IMR-90 (cell line): ENCODE results near the gene PLPP6. TPM values are rescaled to one million over a fixed set of nuclear protein-coding genes. Genes with fewer than 3 reads are reported as not detected.
A peak's percentile ranks its signal among the peaks of the same experiment; 100 is the strongest.

ENCODE experiments used
- ATAC-seq: fragments of 200-7000 bp; cut with Tn5 transposase; 2 replicates; pipeline ENCODE4 v1.9.1; 2020; ENCODE audit warnings: low read depth, mild to moderate bottlenecking, moderate library complexity
- BruUV-seq: library from RNA; stranded (reverse); fragments of 400-500 nt; replicated peaks from 2 replicates; lab custom pipeline; 2021; lab: Mats Ljungman, UMichigan
- CTCF ChIA-PET: fragments of 300-600 bp; formaldehyde crosslinking; extraction: SDS; loops from one replicate; lab custom pipeline; 2021; ENCODE audit warnings: antibody characterized with exemption; lab: Yijun Ruan, JAX
- POLR2A ChIA-PET: fragments of 300-600 bp; sonication (Branson Sonifier 250); formaldehyde crosslinking; loops from one replicate; lab custom pipeline; 2022; ENCODE audit warnings: antibody characterized with exemption; ENCODE audit not compliant: unreplicated experiment; lab: Charles Lee
- DNase-seq: peaks from one replicate; pipeline ENCODE4 v3.0.0; 2013
- H2AFZ ChIP-seq: replicated peaks from 2 replicates; pipeline ENCODE3; 2013; ENCODE audit warnings: low read length, mild to moderate bottlenecking; ENCODE audit not compliant: poor library complexity
- H2AK5ac ChIP-seq: 2 replicates; pipeline ENCODE4 v1.6.1; 2013; ENCODE audit warnings: low read depth, low read length, inconsistent platforms
- H2AK9ac ChIP-seq: replicated peaks from 2 replicates; pipeline ENCODE3; 2013; ENCODE audit warnings: mild to moderate bottlenecking, low read depth, low read length, moderate library complexity; ENCODE audit not compliant: poor library complexity
- H2BK120ac ChIP-seq: 2 replicates; pipeline ENCODE4 v1.6.1; 2013; ENCODE audit warnings: low read depth, low read length, inconsistent platforms
- H2BK15ac ChIP-seq: 3 replicates; pipeline ENCODE4 v1.6.1; 2013; ENCODE audit warnings: low read depth, low read length, inconsistent platforms
- H2BK20ac ChIP-seq: 2 replicates; pipeline ENCODE4 v1.6.1; 2013; ENCODE audit warnings: low read depth, mild to moderate bottlenecking, inconsistent platforms, low read length, moderate library complexity
- H2BK5ac ChIP-seq: 2 replicates; pipeline ENCODE4 v1.6.1; 2013; ENCODE audit warnings: mild to moderate bottlenecking, low read depth, low read length, inconsistent platforms; ENCODE audit not compliant: poor library complexity, severe bottlenecking
- H3K14ac ChIP-seq: replicated peaks from 2 replicates; pipeline ENCODE4 v1.6.1; 2013; ENCODE audit warnings: low read depth, low read length, inconsistent platforms
- H3K18ac ChIP-seq: 2 replicates; pipeline ENCODE4 v1.6.1; 2013; ENCODE audit warnings: low read depth, low read length, control low read depth
- H3K23ac ChIP-seq: 2 replicates; pipeline ENCODE4 v1.6.1; 2013; ENCODE audit warnings: low read depth, low read length, inconsistent platforms
- H3K27ac ChIP-seq: 2 replicates; pipeline ENCODE4 v1.5.1; 2013; ENCODE audit warnings: mild to moderate bottlenecking, control low read depth, low read length; ENCODE audit not compliant: insufficient read depth
- H3K27me3 ChIP-seq: 2 replicates; pipeline ENCODE4 v1.6.1; 2013; ENCODE audit warnings: low read length; ENCODE audit not compliant: control insufficient read depth, insufficient read depth
- H3K36me3 ChIP-seq: 2 replicates; pipeline ENCODE4 v1.6.1; 2013; ENCODE audit warnings: low read length, mixed read lengths; ENCODE audit not compliant: control insufficient read depth, insufficient read depth
- H3K4ac ChIP-seq: 2 replicates; pipeline ENCODE4 v1.6.1; 2013; ENCODE audit warnings: low read depth, low read length, inconsistent platforms
- H3K4me1 ChIP-seq: 2 replicates; pipeline ENCODE4 v1.6.1; 2013; ENCODE audit warnings: low read length, mixed read lengths; ENCODE audit not compliant: control insufficient read depth, insufficient read depth
- H3K4me2 ChIP-seq: 2 replicates; pipeline ENCODE4 v1.6.1; 2013; ENCODE audit warnings: low read depth, mild to moderate bottlenecking, control low read depth, low read length, moderate library complexity
- H3K4me3 ChIP-seq: 2 replicates; pipeline ENCODE4 v1.5.1; 2013; ENCODE audit warnings: low read depth, mild to moderate bottlenecking, control low read depth, low read length, moderate library complexity; ENCODE audit not compliant: insufficient read depth
- H3K56ac ChIP-seq: 2 replicates; pipeline ENCODE4 v1.6.1; 2013; ENCODE audit warnings: low read length, inconsistent platforms; ENCODE audit not compliant: insufficient read depth; ENCODE audit errors: extremely low read depth
- H3K79me1 ChIP-seq, 2 experiments: 2 replicates each; pipeline ENCODE4 v1.6.1; 2013; ENCODE audit warnings: low read length in 2 of 2, inconsistent platforms in 1 of 2, low read depth in 1 of 2
- H3K9ac ChIP-seq: 2 replicates; pipeline ENCODE4 v1.6.1; 2013; ENCODE audit warnings: low read depth, low read length, control low read depth
- H3K9me1 ChIP-seq: 2 replicates; pipeline ENCODE4 v1.6.1; 2013; ENCODE audit warnings: low read length, inconsistent platforms; ENCODE audit not compliant: insufficient read depth
- H3K9me3 ChIP-seq: 2 replicates; pipeline ENCODE4 v1.6.1; 2013; ENCODE audit warnings: low read length; ENCODE audit not compliant: control insufficient read depth, insufficient read depth
- H4K20me1 ChIP-seq: 2 replicates; pipeline ENCODE4 v1.6.1; 2013; ENCODE audit warnings: low read length, inconsistent platforms; ENCODE audit not compliant: insufficient read depth
- H4K5ac ChIP-seq: 2 replicates; pipeline ENCODE4 v1.6.1; 2013; ENCODE audit warnings: mild to moderate bottlenecking, low read depth, low read length, control low read depth
- H4K8ac ChIP-seq, 2 experiments: 2 replicates each; pipeline ENCODE4 v1.6.1; 2013; ENCODE audit warnings: low read depth in 2 of 2, low read length in 2 of 2, control low read depth in 1 of 2, inconsistent platforms in 1 of 2
- H4K91ac ChIP-seq: 2 replicates; pipeline ENCODE4 v1.6.1; 2013; ENCODE audit warnings: low read depth, low read length, inconsistent platforms; ENCODE audit not compliant: insufficient read depth
- CEBPB ChIP-seq: IDR thresholded peaks from 2 replicates; pipeline ENCODE4 v1.6.1; 2012; ENCODE audit warnings: low read depth, low read length, improper control_type of control experiment
- MAFK ChIP-seq: IDR thresholded peaks from 2 replicates; pipeline ENCODE4 v1.6.1; 2012; ENCODE audit warnings: low read depth, low read length, improper control_type of control experiment
- NFE2L2 ChIP-seq: fragments of 150-350 bp; IDR thresholded peaks from 2 replicates; pipeline ENCODE4 v1.6.1; 2016; ENCODE audit warnings: low read depth, mild to moderate bottlenecking, low read length
- WGBS, 2 experiments: methylation state at CpG; one replicate each; pipeline versions ENCODE4 v1.1.5 to v1.1.7; 2013; ENCODE audit warnings: missing lambda C conversion rate in 2 of 2; ENCODE audit not compliant: insufficient read length in 1 of 2; ENCODE audit errors: extremely low coverage in 2 of 2; 5-methylcytosine and 5-hydroxymethylcytosine counted together
- dilution Hi-C: fragments of 300-500 bp; cut with HindIII; formaldehyde crosslinking; loops from one replicate; pipeline ENCODE4 v1.14.3; 2018; ENCODE audit warnings: low sequenced_read_pairs; ENCODE audit not compliant: unreplicated experiment
- in situ Hi-C: fragments of 300-500 bp; cut with MboI; formaldehyde crosslinking; loops from 3 replicates; pipeline ENCODE4 v1.14.3; 2019; ENCODE audit warnings: low sequenced_read_pairs, inconsistent platforms, mixed read lengths
- intact Hi-C: fragments of 100-400 bp; cut with micrococcal nuclease; formaldehyde crosslinking; loops from 2 replicates; pipeline ENCODE4 v1.10.0; 2022
- polyA plus RNA-seq, 3 experiments: library from polyadenylated mRNA; depleted of rRNA; stranded (reverse); fragments of >200 nt; gene quantifications; 2 replicates each; pipeline ENCODE4 v1.2.3, GENCODE V29; 2012; ENCODE audit warnings: low replicate concordance in 1 of 3
- total RNA-seq: library from RNA; depleted of rRNA; stranded (reverse); fragments of >200 nt; gene quantifications from 2 replicates; pipeline ENCODE4 v1.2.3, GENCODE V29; 2012
- TF ChIP-seq, protein P1 (sequence below): conservative IDR thresholded peaks from 2 replicates; pipeline ENCODE4 v1.5.1; 2012; ENCODE audit warnings: mild to moderate bottlenecking, low read depth, low read length, improper control_type of control experiment

PLPP6 gene
- total and polyA plus RNA-seq, 2 of the 4 experiments (the other 2 are of a cell fraction) = 3.4 to 5.9 TPM

DNA sequence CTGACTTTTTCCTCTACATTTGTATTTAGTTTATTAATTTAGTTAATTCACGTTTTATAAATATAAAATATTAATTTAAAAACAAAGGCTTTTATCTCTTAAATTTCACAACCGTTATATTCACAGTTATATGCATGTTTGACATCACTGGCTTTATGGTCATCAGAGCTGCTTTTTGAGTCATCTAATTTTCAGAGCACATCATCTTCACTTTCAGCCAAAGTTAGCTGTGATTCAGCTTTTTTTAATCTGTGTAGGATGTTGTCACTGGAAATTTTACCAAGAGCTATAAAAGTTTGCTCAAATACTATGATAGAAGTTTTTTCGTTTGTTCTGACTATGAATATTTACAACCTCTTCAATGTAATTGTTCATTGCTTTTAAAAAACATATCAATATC is 29.7 kb downstream of the PLPP6 start:
- POLR2A ChIA-PET = no interaction called here
- intact Hi-C loops = no loop called here
- H3K27me3 ChIP-seq = no peaks in the 10 kb centered on the region

More for the DNA sequence above, 29.7 kb downstream of the PLPP6 start:
- Histone ChIP-seq H3K56ac (no peak overlapping the region), H3K36me3 (peaks cover 22% of the 10 kb centered on the region), H3K9me1 (peaks cover 3% of the 10 kb centered on the region; the same call in 1 of the 2 replicates), H3K14ac (no peak overlapping the region), H4K8ac (no peak overlapping the region), H3K23ac (no peak overlapping the region), H2BK120ac (no peak overlapping the region), H3K9ac (no peak overlapping the region), H3K79me1 (peaks cover 6 to 60% of the 10 kb centered on the region in 2 experiments; a peak in 3 of 4 replicates), H3K4me1 (no peaks in the 10 kb centered on the region), H3K4me2 (no peak overlapping the region), H3K27ac (no peak overlapping the region), H3K9me3 (no peaks in the 10 kb centered on the region), H4K20me1 (no peaks in the 10 kb centered on the region; the same call in 1 of the 2 replicates), H4K5ac (no peak overlapping the region), H3K4me3 (no peak overlapping the region), H2BK15ac (no peak overlapping the region), H2AK5ac (no peak overlapping the region), H3K4ac (no peak overlapping the region), H2AFZ (no peak overlapping the region), H3K18ac (no peak overlapping the region), H2AK9ac (no peak overlapping the region), H2BK20ac (no peak overlapping the region), H2BK5ac (no peak overlapping the region), H4K91ac (no peak overlapping the region)
- peak; percentile 24; the same call in 1 of the 2 replicates for ATAC-seq
- no CpG with 5 or more reads among the region's 3 CpGs for WGBS, 2 experiments
- TF ChIP-seq, protein P1, sequence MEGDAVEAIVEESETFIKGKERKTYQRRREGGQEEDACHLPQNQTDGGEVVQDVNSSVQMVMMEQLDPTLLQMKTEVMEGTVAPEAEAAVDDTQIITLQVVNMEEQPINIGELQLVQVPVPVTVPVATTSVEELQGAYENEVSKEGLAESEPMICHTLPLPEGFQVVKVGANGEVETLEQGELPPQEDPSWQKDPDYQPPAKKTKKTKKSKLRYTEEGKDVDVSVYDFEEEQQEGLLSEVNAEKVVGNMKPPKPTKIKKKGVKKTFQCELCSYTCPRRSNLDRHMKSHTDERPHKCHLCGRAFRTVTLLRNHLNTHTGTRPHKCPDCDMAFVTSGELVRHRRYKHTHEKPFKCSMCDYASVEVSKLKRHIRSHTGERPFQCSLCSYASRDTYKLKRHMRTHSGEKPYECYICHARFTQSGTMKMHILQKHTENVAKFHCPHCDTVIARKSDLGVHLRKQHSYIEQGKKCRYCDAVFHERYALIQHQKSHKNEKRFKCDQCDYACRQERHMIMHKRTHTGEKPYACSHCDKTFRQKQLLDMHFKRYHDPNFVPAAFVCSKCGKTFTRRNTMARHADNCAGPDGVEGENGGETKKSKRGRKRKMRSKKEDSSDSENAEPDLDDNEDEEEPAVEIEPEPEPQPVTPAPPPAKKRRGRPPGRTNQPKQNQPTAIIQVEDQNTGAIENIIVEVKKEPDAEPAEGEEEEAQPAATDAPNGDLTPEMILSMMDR = no peak
- TF ChIP-seq NFE2L2 = peak; percentile 50; the same call in 1 of the 2 replicates
- TF ChIP-seq MAFK = peak; percentile 35; the same call in 1 of the 2 replicates
- TF ChIP-seq CEBPB = peak; percentile 32; the same call in 1 of the 2 replicates
- CTCF ChIA-PET = interaction anchor here (1.1 to 1.6 kb wide), 2 partner anchors 9 to 12 kb away, joined by 3 read pairs; partner anchors contain the start of gene CDC37L1
- dilution Hi-C loops (no loop called here), in situ Hi-C loops (loop anchor here (25.0 kb wide), 1 partner anchor 579 kb away; no protein-coding TSS in a partner anchor)
- BruUV-seq = no TSS peak
- peak; percentile 78 for DNase-seq
